Breast epithelium (tissue), 3 donors: ENCODE results near the gene DNASE2B.

ENCODE experiments used
- CTCF ChIP-seq, 3 donors: fragments of 450-650 bp; IDR thresholded peaks; one replicate each; pipeline ENCODE4 v1.5.1; 2016 to 2017; ENCODE audit warnings: antibody characterized with exemption in 3 of 3, mild to moderate bottlenecking in 3 of 3, moderate library complexity in 3 of 3
- POLR2AphosphoS5 ChIP-seq, 3 donors: sonication (generic); formaldehyde crosslinking; IDR thresholded peaks; one replicate each; pipeline ENCODE4 v1.6.1; 2017; ENCODE audit warnings: antibody characterized with exemption in 3 of 3

GRCh38 chr1:84361796-84362195, 36.5 kb upstream of the DNASE2B start:
- no peak for TF ChIP-seq POLR2AphosphoS5 (IDR thresholded peaks at IDR 0.05)
- no peak for TF ChIP-seq CTCF (IDR thresholded peaks at IDR 0.05)
